ENCODE data around the gene STOX1. TPM values are rescaled to one million over a fixed set of nuclear protein-coding genes. Genes with fewer than 3 reads are reported as not detected.
A peak's percentile ranks its signal among the peaks of the same experiment; 100 is the strongest.
"Not testable (repeated sequence)": the region's sequence is repeated elsewhere in the genome, so short reads cannot be mapped to it uniquely, and the experiment has no call there.

The STOX1 gene
- total RNA-seq, 1 experiment from 2014 or later: 0.30 TPM

DNA sequence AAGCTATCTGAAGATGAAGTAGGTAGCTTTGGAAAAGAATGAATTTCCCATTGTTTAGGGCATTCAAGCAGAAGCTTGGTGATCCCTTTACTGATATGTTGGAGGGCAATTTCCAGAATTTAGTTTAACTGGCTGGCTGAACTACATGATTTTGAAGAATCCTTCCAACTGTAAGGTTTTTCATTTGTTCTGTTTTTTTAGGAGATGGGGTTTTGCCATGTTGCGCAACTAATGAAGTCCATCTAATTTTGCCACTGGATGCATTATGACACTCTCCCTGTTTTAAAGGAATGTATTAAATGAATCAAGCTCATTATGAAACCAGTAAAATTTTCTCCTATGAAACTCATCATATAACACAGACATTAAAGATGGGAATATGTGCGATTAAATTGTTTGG, 67.7 kb downstream of the STOX1 start:
- Histone ChIP-seq H3K4me1 (peaks cover 6% of the 10 kb centered on the region; the same call in 1 of the 2 replicates), H3K4me3 (no peak overlapping the region), H3K36me3 (no peaks in the 10 kb centered on the region), H3K27ac (no peak overlapping the region), H3K9me3 (replicated peaks) (no peaks in the 10 kb centered on the region), H3K27me3 (no peaks in the 10 kb centered on the region)
- DNase-seq: no peak

DNA sequence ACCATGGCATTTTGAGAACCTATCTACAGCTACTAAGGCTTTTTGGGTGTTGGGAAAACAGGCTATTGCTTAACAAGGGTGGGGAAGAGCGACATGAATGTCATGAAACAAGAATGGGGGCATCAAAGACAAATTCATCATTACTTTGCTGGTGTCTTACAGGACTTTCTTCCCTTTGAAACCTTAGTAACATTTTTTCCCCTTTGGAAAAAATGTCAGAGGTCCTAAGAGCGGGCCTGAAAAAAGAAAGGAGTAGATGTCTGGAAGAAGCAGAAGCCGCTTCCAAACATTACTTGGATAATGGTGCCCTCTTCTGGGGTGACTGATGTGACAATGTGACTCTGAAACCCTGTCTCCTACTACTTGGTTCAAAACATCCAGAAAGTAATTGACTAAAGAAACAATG, 70.0 kb downstream of the STOX1 start:
- Histone ChIP-seq H3K4me3 (no peak overlapping the region), H3K9me3 (replicated peaks) (no peaks in the 10 kb centered on the region), H3K36me3 (no peaks in the 10 kb centered on the region), H3K27me3 (no peaks in the 10 kb centered on the region), H3K4me1 (peaks cover 6% of the 10 kb centered on the region; the same call in 1 of the 2 replicates), H3K27ac (no peak overlapping the region)
- peak; percentile 47 to 81 for DNase-seq

GRCh38 chr10:68899186-68899745, 71.9 kb downstream of the STOX1 start:
- H3K27ac ChIP-seq: peak overlapping the region; percentile 91
- peaks cover 6% of the 10 kb centered on the region; the same call in 1 of the 2 replicates for H3K4me1 ChIP-seq
- H3K27me3 ChIP-seq: no peaks in the 10 kb centered on the region
- peak overlapping the region; percentile 84 for H3K4me3 ChIP-seq
- no peaks in the 10 kb centered on the region for H3K9me3 ChIP-seq (replicated peaks)
- peak; percentile 10 to 48 for DNase-seq
- no peaks in the 10 kb centered on the region for H3K36me3 ChIP-seq

DNA sequence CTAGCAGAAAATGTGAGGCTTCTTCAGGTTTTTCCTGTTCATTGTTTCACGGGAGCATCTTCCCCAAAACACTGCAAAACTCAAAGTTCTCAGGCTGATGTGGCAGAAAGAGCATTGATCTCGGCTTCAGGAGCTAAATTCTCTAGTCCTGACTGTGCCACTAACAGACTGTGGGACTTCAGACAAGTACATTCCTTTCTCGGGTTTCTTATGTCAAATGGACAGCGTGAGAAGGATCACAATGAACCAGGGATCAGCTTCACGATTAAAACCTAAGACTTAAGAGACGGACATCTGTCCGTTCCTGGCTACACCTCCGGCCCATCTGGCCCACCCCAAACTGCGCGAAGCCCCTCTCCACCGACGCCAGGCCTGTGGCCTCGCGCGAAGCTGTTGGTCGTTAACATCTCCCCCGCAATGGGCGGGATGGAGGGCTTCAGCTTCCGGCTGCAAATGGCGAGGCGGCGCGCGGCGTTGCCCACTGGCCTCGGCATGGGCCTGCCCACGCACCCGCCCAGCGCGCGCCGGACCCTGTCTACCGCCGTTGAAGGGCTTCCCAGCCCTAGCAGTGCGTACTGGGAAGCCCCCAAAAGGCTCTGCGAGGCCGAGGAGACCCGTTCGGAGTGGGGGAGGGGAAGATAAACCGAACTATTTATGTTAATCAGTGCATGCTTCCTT, 73.2 kb downstream of the STOX1 start:
- Histone ChIP-seq H3K27ac (peak overlapping the region; percentile 91), H3K27me3 (no peaks in the 10 kb centered on the region), H3K4me3 (peak overlapping the region; percentile 84), H3K9me3 (replicated peaks) (no peaks in the 10 kb centered on the region), H3K36me3 (no peaks in the 10 kb centered on the region), H3K4me1 (peaks cover 6% of the 10 kb centered on the region; the same call in 1 of the 2 replicates)
- no peak for DNase-seq

DNA sequence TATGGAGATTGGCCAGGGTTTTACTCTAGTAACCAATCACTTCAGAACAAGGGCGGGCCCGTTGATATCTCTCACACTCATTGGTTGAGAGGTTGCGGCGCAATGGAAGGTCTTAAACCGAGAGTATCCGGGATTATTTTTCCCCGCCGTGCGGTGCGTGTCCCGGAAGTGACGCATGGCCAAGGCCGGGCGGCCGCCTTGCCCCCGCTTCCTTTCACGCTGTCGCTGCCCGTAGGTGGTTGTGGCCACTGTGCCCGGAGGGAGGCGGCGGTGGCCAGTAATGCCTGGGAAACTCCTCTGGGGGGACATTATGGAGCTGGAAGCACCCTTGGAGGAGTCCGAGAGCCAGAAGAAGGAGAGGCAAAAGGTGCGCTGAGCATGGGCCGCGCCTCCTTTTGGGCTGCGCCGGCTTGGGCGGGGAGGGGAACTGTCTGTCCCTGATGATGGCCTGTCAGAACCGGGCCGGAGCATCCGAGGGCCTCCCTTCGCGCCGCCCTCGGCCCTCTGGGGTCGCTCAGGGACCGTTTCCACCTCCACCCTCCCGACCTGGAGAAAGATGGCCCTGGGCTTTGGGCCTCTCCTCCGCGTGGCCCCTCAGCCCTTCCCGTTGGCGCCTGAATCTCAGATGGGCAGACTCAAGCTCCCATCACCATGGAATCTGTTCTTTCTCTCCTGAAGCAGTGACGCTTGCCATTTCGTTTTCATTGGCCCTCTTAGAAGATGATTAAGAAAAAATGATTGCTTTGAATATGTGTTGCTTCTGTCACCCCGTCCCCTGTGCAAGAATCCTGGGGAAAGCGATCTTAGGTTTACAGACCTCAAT, 74.0 kb downstream of the STOX1 start, which contains the start of gene DDX50:
DDX50 (plus strand) TSS at position 211 of the 823 bp plus-strand sequence; CDS start at position 281, 70 bp downstream.
- Histone ChIP-seq H3K36me3 (peaks cover 2% of the 10 kb centered on the region; the same call in 1 of the 2 replicates), H3K9me3 (replicated peaks) (no peaks in the 10 kb centered on the region), H3K4me1 (peaks cover 6% of the 10 kb centered on the region; the same call in 1 of the 2 replicates), H3K4me3 (peak within 1 kb of the TSS; percentile 84), H3K27me3 (no peaks in the 10 kb centered on the region), H3K27ac (peak within 1 kb of the TSS; percentile 91)
- peak; percentile 96 to 99 for DNase-seq

GRCh38 chr10:68902382-68902781, 75.1 kb downstream of the STOX1 start:
- Histone ChIP-seq H3K4me1 (peaks cover 6% of the 10 kb centered on the region; the same call in 1 of the 2 replicates), H3K27me3 (no peaks in the 10 kb centered on the region), H3K9me3 (replicated peaks) (no peaks in the 10 kb centered on the region), H3K4me3 (peak overlapping the region; percentile 84), H3K36me3 (peaks cover 6% of the 10 kb centered on the region; the same call in 1 of the 2 replicates), H3K27ac (no peak overlapping the region)
- DNase-seq: no peak

DNA sequence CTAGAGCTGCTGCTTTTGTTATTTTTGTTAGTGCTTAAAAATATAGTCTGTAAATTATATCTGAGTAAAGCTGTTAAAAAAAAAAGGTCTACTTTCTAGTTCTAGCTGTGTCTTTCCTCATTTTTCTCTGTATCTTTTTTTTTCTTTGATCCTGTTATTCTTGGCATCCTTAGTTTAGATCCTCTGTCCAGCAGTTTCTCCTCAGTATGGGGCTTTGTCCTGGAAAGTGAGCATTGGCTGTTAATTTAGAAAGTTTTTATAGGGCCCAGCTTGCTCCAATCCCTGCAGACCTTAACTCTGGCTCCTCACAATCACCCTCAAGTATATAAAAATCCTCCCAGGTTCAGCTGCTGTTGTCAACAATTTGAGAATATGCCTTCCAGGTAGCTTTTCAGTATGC, 97.3 kb downstream of the STOX1 start:
- no peak for DNase-seq
- Histone ChIP-seq H3K4me1 (no peaks in the 10 kb centered on the region), H3K27ac (no peak overlapping the region), H3K36me3 (peaks cover 6% of the 10 kb centered on the region), H3K4me3 (no peak overlapping the region), H3K27me3 (no peaks in the 10 kb centered on the region), H3K9me3 (replicated peaks) (no peaks in the 10 kb centered on the region)

DNA sequence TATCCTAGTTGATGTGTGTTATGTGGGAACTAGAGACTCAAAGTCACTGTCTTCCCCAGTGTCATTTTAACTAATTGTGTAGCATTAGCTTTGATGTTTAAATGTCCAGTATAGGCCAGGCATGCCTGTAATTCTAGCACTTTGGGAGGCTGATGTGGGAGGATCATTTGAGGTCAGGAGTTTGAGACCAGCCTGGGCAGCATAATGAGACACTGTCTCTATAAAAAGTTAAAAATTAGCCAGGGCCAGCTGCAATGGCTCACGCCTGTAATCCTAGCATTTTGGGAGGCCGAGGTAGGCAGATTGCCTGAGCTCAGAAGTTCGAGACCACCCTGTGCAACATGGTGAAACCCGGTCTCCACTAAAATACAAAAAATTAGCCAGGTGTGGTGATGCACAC, 98.2 kb downstream of the STOX1 start:
- no peaks in the 10 kb centered on the region for H3K27me3 ChIP-seq
- H3K36me3 ChIP-seq: no peaks in the 10 kb centered on the region; the same call in none of the 2 replicates
- no peaks in the 10 kb centered on the region for H3K4me1 ChIP-seq
- H3K4me3 ChIP-seq: no peak overlapping the region
- H3K27ac ChIP-seq: no peak overlapping the region
- no peaks in the 10 kb centered on the region for H3K9me3 ChIP-seq (replicated peaks)
- no peak for DNase-seq

- H3K4me3 ChIP-seq; H3K9me3 ChIP-seq (replicated peaks); DNase-seq; H3K4me1 ChIP-seq; H3K27ac ChIP-seq; H3K36me3 ChIP-seq; H3K27me3 ChIP-seq: not testable (repeated sequence)
Measured at GRCh38 chr10:68929157-68929556, 101.8 kb downstream of the STOX1 start.

DNA sequence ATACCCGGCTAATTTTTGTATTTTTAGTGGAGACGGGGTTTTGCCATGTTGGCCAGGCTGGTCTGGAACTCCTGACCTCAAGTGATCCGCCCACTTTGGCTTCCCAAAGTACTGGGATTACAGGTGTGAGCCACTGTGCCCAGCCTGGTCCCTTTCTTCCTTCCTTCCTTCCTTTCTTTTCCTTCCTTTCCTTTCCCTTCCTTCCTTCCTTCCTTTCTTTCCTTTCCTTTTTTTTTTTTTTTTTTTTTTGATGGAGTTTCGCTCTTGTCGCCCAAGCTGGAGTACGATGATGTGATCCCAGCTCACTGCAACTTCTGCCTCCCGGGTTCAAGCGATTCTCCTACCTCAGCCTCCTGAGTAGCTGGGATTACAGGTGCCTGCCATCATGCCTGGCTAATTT, 102.6 kb downstream of the STOX1 start:
- not testable (repeated sequence) for H3K27me3 ChIP-seq; H3K36me3 ChIP-seq; DNase-seq; H3K9me3 ChIP-seq (replicated peaks); H3K4me1 ChIP-seq; H3K4me3 ChIP-seq; H3K27ac ChIP-seq

DNA sequence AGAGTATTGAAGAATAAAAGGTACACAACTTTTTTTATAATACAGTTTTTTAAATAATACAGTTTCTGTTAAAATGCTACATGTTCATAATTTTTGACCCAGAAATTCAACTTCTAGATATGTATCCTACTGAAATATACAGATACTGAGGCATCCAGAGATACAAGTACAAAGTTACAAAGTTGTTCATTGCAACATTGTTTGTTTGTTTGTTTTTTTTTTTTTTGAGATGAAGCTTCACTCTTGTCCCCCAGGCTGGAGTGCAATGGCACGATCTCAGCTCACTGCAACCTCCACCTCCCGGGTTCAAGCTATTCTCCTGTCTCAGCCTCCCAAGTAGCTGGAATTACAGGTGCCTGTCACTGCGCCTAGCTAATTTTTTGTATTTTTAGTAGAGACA, 105.5 kb downstream of the STOX1 start:
- peaks cover 17% of the 10 kb centered on the region for H3K36me3 ChIP-seq
- not testable (repeated sequence) for DNase-seq; H3K27ac ChIP-seq; H3K9me3 ChIP-seq (replicated peaks); H3K27me3 ChIP-seq; H3K4me1 ChIP-seq; H3K4me3 ChIP-seq

GRCh38 chr10:68934994-68935393, 107.7 kb downstream of the STOX1 start:
- H3K9me3 ChIP-seq (replicated peaks): no peaks in the 10 kb centered on the region
- no peak overlapping the region for H3K27ac ChIP-seq
- H3K36me3 ChIP-seq: peaks cover 26% of the 10 kb centered on the region
- no peak overlapping the region for H3K4me3 ChIP-seq
- H3K27me3 ChIP-seq: no peaks in the 10 kb centered on the region
- no peak for DNase-seq
- no peaks in the 10 kb centered on the region for H3K4me1 ChIP-seq

GRCh38 chr10:68938117-68938516, 110.8 kb downstream of the STOX1 start:
- Histone ChIP-seq H3K9me3 (replicated peaks) (no peaks in the 10 kb centered on the region), H3K27ac (no peak overlapping the region), H3K36me3 (peaks cover 31% of the 10 kb centered on the region), H3K4me1 (peaks cover 9% of the 10 kb centered on the region; the same call in 1 of the 2 replicates), H3K27me3 (no peaks in the 10 kb centered on the region), H3K4me3 (no peak overlapping the region)
- DNase-seq: peak in 1 of 2 experiments; percentile 15

GRCh38 chr10:68938884-68939283, 111.6 kb downstream of the STOX1 start:
- no peaks in the 10 kb centered on the region for H3K9me3 ChIP-seq (replicated peaks)
- no peak overlapping the region for H3K27ac ChIP-seq
- H3K4me3 ChIP-seq: no peak overlapping the region
- no peak for DNase-seq
- H3K27me3 ChIP-seq: no peaks in the 10 kb centered on the region
- H3K36me3 ChIP-seq: peaks cover 32% of the 10 kb centered on the region
- peaks cover 9% of the 10 kb centered on the region; the same call in 1 of the 2 replicates for H3K4me1 ChIP-seq

GRCh38 chr10:68940917-68941316, 113.6 kb downstream of the STOX1 start:
- H3K36me3 ChIP-seq: peaks cover 27% of the 10 kb centered on the region
- H3K4me3 ChIP-seq, DNase-seq: not testable (repeated sequence)

More at GRCh38 chr10:68940917-68941316, 113.6 kb downstream of the STOX1 start:
- H3K9me3 ChIP-seq (replicated peaks); H3K27me3 ChIP-seq; H3K27ac ChIP-seq; H3K4me1 ChIP-seq: not testable (repeated sequence)

All from SJCRH30 (cell line).